Naive thymus-derived CD4-positive, alpha-beta T cell (primary cell): Measurements from ENCODE around the gene TTC17. TPM values are rescaled to one million over a fixed set of nuclear protein-coding genes. Genes with fewer than 3 reads are reported as not detected.
"Not testable (repeated sequence)": the region's sequence is repeated elsewhere in the genome, so short reads cannot be mapped to it uniquely, and the experiment has no call there.

ENCODE experiments used
- ATAC-seq: fragments of 150-1000 bp; cut with Tn5 transposase; 2 replicates; pipeline ENCODE4 v1.10.0; 2021; ENCODE audit warnings: mild to moderate bottlenecking, moderate library complexity
- CTCF ChIA-PET: fragments of 350-600 bp; sonication (Branson Sonifier 250); formaldehyde crosslinking; loops from one replicate; lab custom pipeline; 2021; ENCODE audit warnings: antibody characterized with exemption; lab: Charles Lee
- POLR2A ChIA-PET: fragments of 350-600 bp; sonication (Branson Sonifier 250); formaldehyde crosslinking; loops from one replicate; lab custom pipeline; 2021; ENCODE audit warnings: antibody characterized with exemption, inconsistent platforms; lab: Charles Lee
- DNase-seq, 9 donors: peaks; one replicate each; pipeline versions ENCODE4 v3.0.0 to v3.0.0-alpha.2; 2020 to 2022; ENCODE audit warnings: mixed read lengths in 1 of 9
- H3K27ac ChIP-seq: one replicate; pipeline ENCODE4 v1.7.0; 2013; ENCODE audit warnings: mild to moderate bottlenecking, low read depth, low read length, moderate library complexity
- H3K27me3 ChIP-seq, 2 donors: one replicate each; pipeline ENCODE4 v1.7.0; 2013; ENCODE audit warnings: low read length in 2 of 2, mild to moderate bottlenecking in 2 of 2, moderate library complexity in 2 of 2; ENCODE audit not compliant: control insufficient read depth in 2 of 2, insufficient read depth in 2 of 2
- H3K36me3 ChIP-seq, 3 experiments: 1 replicate in 2 of 3; 2 replicates in 1 of 3; pipeline ENCODE4 v1.7.0; 2013; ENCODE audit warnings: low read length in 3 of 3, mild to moderate bottlenecking in 3 of 3, moderate library complexity in 1 of 3; ENCODE audit not compliant: insufficient read depth in 3 of 3, control insufficient read depth in 2 of 3
- H3K4me1 ChIP-seq, 2 donors: one replicate each; pipeline ENCODE4 v1.7.0; 2013; ENCODE audit warnings: low read length in 2 of 2, mild to moderate bottlenecking in 2 of 2, moderate library complexity in 1 of 2; ENCODE audit not compliant: control insufficient read depth in 2 of 2, insufficient read depth in 2 of 2
- H3K4me3 ChIP-seq: 2 replicates; pipeline ENCODE4 v1.7.0; 2013; ENCODE audit warnings: mild to moderate bottlenecking, low read length
- H3K9me3 ChIP-seq, 3 experiments: 1 replicate in 2 of 3; 2 replicates in 1 of 3; pipeline ENCODE4 v1.7.0; 2013; ENCODE audit warnings: low read length in 3 of 3; ENCODE audit not compliant: control insufficient read depth in 2 of 3
- H3K27ac Mint-ChIP-seq, 9 donors: one replicate each; pipeline ENCODE4 v1.8.0; 2020 to 2022; ENCODE audit warnings: mixed read lengths in 9 of 9, mild to moderate bottlenecking in 8 of 9, moderate library complexity in 5 of 9, inconsistent platforms in 2 of 9
- H3K27me3 Mint-ChIP-seq, 5 donors: one replicate each; pipeline ENCODE4 v1.8.0; 2021 to 2022; ENCODE audit warnings: mixed read lengths in 5 of 5, mild to moderate bottlenecking in 1 of 5
- H3K36me3 Mint-ChIP-seq, 5 donors: one replicate each; pipeline ENCODE4 v1.8.0; 2020 to 2022; ENCODE audit warnings: mixed read lengths in 5 of 5, mild to moderate bottlenecking in 3 of 5, inconsistent platforms in 1 of 5
- H3K4me1 Mint-ChIP-seq, 7 donors: one replicate each; pipeline ENCODE4 v1.8.0; 2020 to 2022; ENCODE audit warnings: mixed read lengths in 7 of 7, mild to moderate bottlenecking in 3 of 7, inconsistent platforms in 1 of 7
- H3K4me3 Mint-ChIP-seq, 10 donors: one replicate each; pipeline ENCODE4 v1.8.0; 2020 to 2022; ENCODE audit warnings: mild to moderate bottlenecking in 10 of 10, mixed read lengths in 10 of 10, moderate library complexity in 6 of 10, inconsistent platforms in 2 of 10
- H3K9me3 Mint-ChIP-seq, 11 donors: one replicate each; pipeline ENCODE4 v1.8.0; 2020 to 2022; ENCODE audit warnings: mixed read lengths in 11 of 11, mild to moderate bottlenecking in 4 of 11, inconsistent platforms in 1 of 11, moderate library complexity in 1 of 11
- intact Hi-C, 2 donors: fragments of 100-400 bp; cut with micrococcal nuclease; formaldehyde crosslinking; loops; one replicate each; pipeline ENCODE4 v1.15.1; 2023
- polyA plus RNA-seq, 2 donors: library from polyadenylated mRNA; unstranded; fragments of 300-500 nt; fragmentation: Illumina TruSeq; gene quantifications; one replicate each; pipeline ENCODE4 v1.2.3, GENCODE V29; 2021
- total RNA-seq, 6 experiments: library from RNA in 5 of 6; stranded (reverse) in 5 of 6; gene quantifications; 1 replicate in 5 of 6; 2 replicates in 1 of 6; pipeline ENCODE4 v1.2.3 and lab custom pipeline; 2021 to 2026

The TTC17 gene
- total and polyA plus RNA-seq, 7 experiments from 2014 or later = 45.9 to 132 (median 97.9) TPM

GRCh38 chr11:43418197-43418596 lies 59.5 kb downstream of the TTC17 start:
- Mint-ChIP-seq H3K4me1 (peaks cover 0 to 12% (median 0%) of the 10 kb centered on the region in 7 donors), H3K9me3 (no peaks in the 10 kb centered on the region), H3K4me3 (no peak overlapping the region), H3K27ac (no peak overlapping the region), H3K36me3 (peaks cover 5 to 33% (median 15%) of the 10 kb centered on the region in 5 donors), H3K27me3 (no peaks in the 10 kb centered on the region)
- no peaks in the 10 kb centered on the region for H3K9me3 ChIP-seq
- POLR2A ChIA-PET = no interaction called here
- H3K4me3 ChIP-seq = no peak overlapping the region
- CTCF ChIA-PET = no interaction called here
- H3K36me3 ChIP-seq = peaks cover 0 to 17% (median 4%) of the 10 kb centered on the region in 3 experiments
- no peak overlapping the region for H3K27ac ChIP-seq
- no peaks in the 10 kb centered on the region for H3K4me1 ChIP-seq
- ATAC-seq (no peak), DNase-seq (no peak)
- intact Hi-C loops = loop anchor here in 1 of 2 donors (2.0 kb wide), 1 partner anchor 25 kb away; no protein-coding TSS in a partner anchor
- H3K27me3 ChIP-seq = no peaks in the 10 kb centered on the region

GRCh38 chr11:43419460-43419859 lies 60.7 kb downstream of the TTC17 start:
- Mint-ChIP-seq H3K9me3 (no peaks in the 10 kb centered on the region), H3K27ac (no peak overlapping the region), H3K4me3 (no peak overlapping the region), H3K4me1 (peaks cover 0 to 3% (median 0%) of the 10 kb centered on the region in 7 donors), H3K27me3 (no peaks in the 10 kb centered on the region), H3K36me3 (peaks cover 5 to 24% (median 9%) of the 10 kb centered on the region in 5 donors)
- no peak for ATAC-seq
- Histone ChIP-seq H3K4me3 (no peak overlapping the region), H3K27me3 (no peaks in the 10 kb centered on the region), H3K27ac (no peak overlapping the region), H3K36me3 (peaks cover 0 to 12% (median 0%) of the 10 kb centered on the region in 3 experiments), H3K4me1 (no peaks in the 10 kb centered on the region), H3K9me3 (no peaks in the 10 kb centered on the region)
- ChIA-PET CTCF (interaction anchor here (0.6 kb wide), 2 partner anchors 42 to 131 kb away, joined by 4 read pairs; no protein-coding TSS in a partner anchor), POLR2A (no interaction called here)
- peak in 6 of 9 donors; percentile 1 to 23 (median 8) for DNase-seq
- intact Hi-C loops = loop anchor here in 1 of 2 donors (1.0 to 2.0 kb wide), 4 partner anchors 27 to 136 kb away; partner anchors contain the start of gene TTC17

- Mint-ChIP-seq H3K27me3 (no peaks in the 10 kb centered on the region), H3K4me3 (no peak overlapping the region), H3K36me3 (peaks cover 0 to 47% (median 25%) of the 10 kb centered on the region in 5 donors), H3K27ac (no peak overlapping the region), H3K9me3 (peaks cover 0 to 3% (median 0%) of the 10 kb centered on the region in 11 donors), H3K4me1 (peaks cover 0 to 6% (median 0%) of the 10 kb centered on the region in 7 donors)
- Histone ChIP-seq H3K9me3 (no peaks in the 10 kb centered on the region), H3K27ac (no peak overlapping the region), H3K4me3 (no peak overlapping the region), H3K27me3 (no peaks in the 10 kb centered on the region), H3K4me1 (no peaks in the 10 kb centered on the region), H3K36me3 (peaks cover 0 to 4% (median 0%) of the 10 kb centered on the region in 3 experiments)
- ATAC-seq = no peak
- no peak for DNase-seq
- ChIA-PET POLR2A (interaction anchor here (0.6 kb wide), 1 partner anchor 32 kb away, joined by 4 read pairs; no protein-coding TSS in a partner anchor), CTCF (no interaction called here)
- intact Hi-C loops = no loop called here
Observed at GRCh38 chr11:43427971-43428370, 69.3 kb downstream of the TTC17 start.

- H3K9me3 ChIP-seq, H3K27me3 Mint-ChIP-seq, H3K27ac ChIP-seq, intact Hi-C loops, CTCF ChIA-PET, H3K9me3 Mint-ChIP-seq, H3K4me1 Mint-ChIP-seq, H3K27me3 ChIP-seq, H3K4me3 Mint-ChIP-seq, ATAC-seq, H3K4me3 ChIP-seq, POLR2A ChIA-PET, DNase-seq, H3K36me3 ChIP-seq, H3K4me1 ChIP-seq: not testable (repeated sequence)
- H3K27ac Mint-ChIP-seq = peak overlapping the region in 1 of 9 donors; percentile 33
- H3K36me3 Mint-ChIP-seq = peaks cover 0 to 64% (median 38%) of the 10 kb centered on the region in 5 donors
Observed at GRCh38 chr11:43430916-43431315, 72.2 kb downstream of the TTC17 start.

- Mint-ChIP-seq H3K27ac (no peak overlapping the region), H3K4me1 (peaks cover 0 to 1% (median 0%) of the 10 kb centered on the region in 7 donors), H3K36me3 (peaks cover 13 to 77% (median 46%) of the 10 kb centered on the region in 5 donors), H3K9me3 (peaks cover 0 to 3% (median 0%) of the 10 kb centered on the region in 11 donors), H3K4me3 (no peak overlapping the region), H3K27me3 (no peaks in the 10 kb centered on the region)
- Histone ChIP-seq H3K4me3 (no peak overlapping the region), H3K9me3 (no peaks in the 10 kb centered on the region), H3K27ac (no peak overlapping the region), H3K36me3 (peaks cover 0 to 38% (median 1%) of the 10 kb centered on the region in 3 experiments), H3K27me3 (no peaks in the 10 kb centered on the region), H3K4me1 (no peaks in the 10 kb centered on the region)
- intact Hi-C loops = no loop called here
- CTCF ChIA-PET = interaction anchor here (0.6 kb wide), 1 partner anchor 19 kb away, joined by 3 read pairs; no protein-coding TSS in a partner anchor
- no peak for DNase-seq
- POLR2A ChIA-PET = interaction anchor here (0.7 kb wide), 1 partner anchor 76 kb away, joined by 3 read pairs; no protein-coding TSS in a partner anchor
- ATAC-seq = no peak
Observed at GRCh38 chr11:43434893-43435292, 76.2 kb downstream of the TTC17 start.

GRCh38 chr11:43440486-43440885 lies 81.8 kb downstream of the TTC17 start:
- H3K27me3 Mint-ChIP-seq = no peaks in the 10 kb centered on the region
- CTCF ChIA-PET = no interaction called here
- no peak for DNase-seq
- Histone ChIP-seq H3K27ac (no peak overlapping the region), H3K9me3 (no peaks in the 10 kb centered on the region), H3K27me3 (no peaks in the 10 kb centered on the region), H3K4me3 (no peak overlapping the region), H3K4me1 (no peaks in the 10 kb centered on the region), H3K36me3 (peaks cover 11 to 88% (median 18%) of the 10 kb centered on the region in 3 experiments)
- H3K36me3 Mint-ChIP-seq = peaks cover 29 to 80% (median 58%) of the 10 kb centered on the region in 5 donors
- intact Hi-C loops = loop anchor here in 1 of 2 donors (10.0 kb wide), 1 partner anchor 64 kb away; no protein-coding TSS in a partner anchor
- POLR2A ChIA-PET = no interaction called here
- peaks cover 0 to 5% (median 0%) of the 10 kb centered on the region in 7 donors for H3K4me1 Mint-ChIP-seq
- H3K27ac Mint-ChIP-seq = no peak overlapping the region
- H3K4me3 Mint-ChIP-seq = no peak overlapping the region
- no peak for ATAC-seq
- peaks cover 0 to 1% (median 0%) of the 10 kb centered on the region in 11 donors for H3K9me3 Mint-ChIP-seq
